Liver (tissue), 9 donors: ENCODE measurements around the gene MAPKAP1. TPM values are rescaled to one million over a fixed set of nuclear protein-coding genes. Genes with fewer than 3 reads are reported as not detected.

Experiments
- DNase-seq: peaks from one replicate; pipeline ENCODE4 v3.0.0-alpha.2; 2017; ENCODE audit warnings: low spot score
- H3K27ac ChIP-seq, 2 donors: one replicate each; pipeline ENCODE4 v1.7.0; 2013; ENCODE audit warnings: inconsistent platforms in 2 of 2, low read length in 2 of 2, control low read depth in 1 of 2, low read depth in 1 of 2, mild to moderate bottlenecking in 1 of 2
- H3K27me3 ChIP-seq, 4 donors: one replicate each; pipeline versions ENCODE4 v1.6.1 to v1.7.0; 2013; ENCODE audit warnings: low read length in 3 of 4, inconsistent platforms in 1 of 4, mild to moderate bottlenecking in 1 of 4, moderate library complexity in 1 of 4; ENCODE audit not compliant: control insufficient read depth in 4 of 4, insufficient read depth in 4 of 4
- H3K36me3 ChIP-seq, 4 donors: one replicate each; pipeline versions ENCODE4 v1.6.1 to v1.7.0; 2013; ENCODE audit warnings: low read length in 3 of 4, mild to moderate bottlenecking in 3 of 4, low read depth in 1 of 4, moderate library complexity in 1 of 4; ENCODE audit not compliant: control insufficient read depth in 4 of 4, insufficient read depth in 3 of 4
- H3K4me1 ChIP-seq, 4 donors: one replicate each; pipeline versions ENCODE4 v1.6.1 to v1.7.0; 2013; ENCODE audit warnings: low read length in 3 of 4, mild to moderate bottlenecking in 3 of 4, moderate library complexity in 1 of 4; ENCODE audit not compliant: control insufficient read depth in 4 of 4, insufficient read depth in 4 of 4
- H3K4me3 ChIP-seq, 3 donors: one replicate each; pipeline versions ENCODE4 v1.6.1 to v1.7.0; 2013; ENCODE audit warnings: low read length in 3 of 3, control low read depth in 1 of 3, low read depth in 1 of 3, mild to moderate bottlenecking in 1 of 3
- H3K9ac ChIP-seq, 2 donors: one replicate each; pipeline ENCODE4 v1.7.0; 2013; ENCODE audit warnings: low read length in 2 of 2, mild to moderate bottlenecking in 2 of 2, moderate library complexity in 2 of 2, control low read depth in 1 of 2, low read depth in 1 of 2
- H3K9me3 ChIP-seq, 4 donors: one replicate each; pipeline versions ENCODE4 v1.6.1 to v1.7.0; 2013; ENCODE audit warnings: low read length in 3 of 4; ENCODE audit not compliant: control insufficient read depth in 4 of 4
- ATF3 ChIP-seq: IDR thresholded peaks from 2 replicates; pipeline ENCODE4 v1.6.1; 2016; ENCODE audit warnings: antibody characterized with exemption
- CTCF ChIP-seq: fragments of 150-350 bp; IDR thresholded peaks from 2 replicates; pipeline ENCODE4 v1.5.1; 2017; ENCODE audit warnings: improper control_type of control experiment, low read depth, low read length; ENCODE audit not compliant: missing input control
- EGR1 ChIP-seq, 2 donors: IDR thresholded peaks; 2 replicates each; pipeline ENCODE4 v1.6.1; 2016 to 2018; ENCODE audit warnings: antibody characterized with exemption in 2 of 2, low read depth in 2 of 2
- FOXA2 ChIP-seq: IDR thresholded peaks from 2 replicates; pipeline ENCODE4 v1.6.1; 2016; ENCODE audit warnings: antibody characterized with exemption
- GABPA ChIP-seq, 2 donors: IDR thresholded peaks in 1 of 2; conservative IDR thresholded peaks in 1 of 2; 2 replicates each; pipeline ENCODE4 v1.6.1; 2016; ENCODE audit warnings: antibody characterized with exemption in 2 of 2, mild to moderate bottlenecking in 1 of 2, moderate library complexity in 1 of 2
- HNF4A ChIP-seq, 2 donors: conservative IDR thresholded peaks; 2 replicates each; pipeline ENCODE4 v1.6.1; 2016; ENCODE audit warnings: antibody characterized with exemption in 2 of 2, mild to moderate bottlenecking in 2 of 2
- JUND ChIP-seq, 2 donors: IDR thresholded peaks; 2 replicates each; pipeline ENCODE4 v1.6.1; 2016; ENCODE audit warnings: antibody characterized with exemption in 2 of 2
- NR2F2 ChIP-seq: IDR thresholded peaks from 2 replicates; pipeline ENCODE4 v1.6.1; 2016; ENCODE audit warnings: antibody characterized with exemption
- RAD21 ChIP-seq, 2 donors: IDR thresholded peaks; 2 replicates each; pipeline ENCODE4 v1.6.1; 2016; ENCODE audit warnings: antibody characterized with exemption in 2 of 2, mild to moderate bottlenecking in 2 of 2
- RXRA ChIP-seq, 2 donors: IDR thresholded peaks; 2 replicates each; pipeline ENCODE4 v1.6.1; 2017 to 2018; ENCODE audit warnings: antibody characterized with exemption in 2 of 2, mild to moderate bottlenecking in 1 of 2
- SP1 ChIP-seq: IDR thresholded peaks from 2 replicates; pipeline ENCODE4 v1.6.1; 2018; ENCODE audit warnings: antibody characterized with exemption, mild to moderate bottlenecking
- TAF1 ChIP-seq: conservative IDR thresholded peaks from 2 replicates; pipeline ENCODE4 v1.6.1; 2016; ENCODE audit warnings: antibody characterized with exemption, mild to moderate bottlenecking
- YY1 ChIP-seq: IDR thresholded peaks from 2 replicates; pipeline ENCODE4 v1.6.1; 2016; ENCODE audit warnings: antibody characterized with exemption, mild to moderate bottlenecking
- WGBS: extraction: QIAGEN DNeasy Blood & Tissue Kit; methylation state at CpG from one replicate; pipeline ENCODE4 v1.1.7; 2013; 5-methylcytosine and 5-hydroxymethylcytosine counted together
- polyA plus RNA-seq, 2 donors: library from polyadenylated mRNA; stranded (reverse) in 1 of 2; unstranded in 1 of 2; fragments of 200-250 nt in 1 of 2; fragments of >200 nt in 1 of 2; fragmentation: Nextera tagmentation in 1 of 2; extraction: Ambion mirVana in 1 of 2; gene quantifications; one replicate each; pipeline versions ENCODE4 v1.2.1 to v1.2.3, GENCODE V29; 2013 to 2015
- total RNA-seq, 2 donors: library from RNA; depleted of rRNA; stranded (reverse); fragments of >200 nt; gene quantifications; one replicate each; pipeline ENCODE4 v1.2.3, GENCODE V29; 2014
- TF ChIP-seq, protein P1 (sequence below): IDR thresholded peaks from 2 replicates; pipeline ENCODE4 v1.6.1; 2016; ENCODE audit warnings: antibody characterized with exemption
- TF ChIP-seq, protein P2 (sequence below): IDR thresholded peaks from 2 replicates; pipeline ENCODE4 v1.6.1; 2016; ENCODE audit warnings: antibody characterized with exemption
- TF ChIP-seq, protein P3 (sequence below): IDR thresholded peaks from 2 replicates; pipeline ENCODE4 v1.6.1; 2016; ENCODE audit warnings: antibody characterized with exemption, mild to moderate bottlenecking
- donor health status: healthy.
- donor health status: healthy.
- donor health status: healthy.
- donor health status: healthy.
- donor health status: healthy.

Gene MAPKAP1
- total and polyA plus RNA-seq, 4 donors = 23.6 to 55.9 (median 32.7) TPM

GRCh38 chr9:125611121-125611765, 95.8 kb downstream of the MAPKAP1 start:
- DNase-seq = no peak
- H3K9me3 ChIP-seq = no peaks in the 10 kb centered on the region
- H3K9ac ChIP-seq = no peak overlapping the region
- no peaks in the 10 kb centered on the region for H3K36me3 ChIP-seq
- H3K4me1 ChIP-seq = no peaks in the 10 kb centered on the region
- H3K4me3 ChIP-seq = no peak overlapping the region
- no peak overlapping the region for H3K27ac ChIP-seq
- WGBS = 94% methylated on average over 2 of the region's 2 CpGs
- no peaks in the 10 kb centered on the region for H3K27me3 ChIP-seq
- TF ChIP-seq, protein P1, sequence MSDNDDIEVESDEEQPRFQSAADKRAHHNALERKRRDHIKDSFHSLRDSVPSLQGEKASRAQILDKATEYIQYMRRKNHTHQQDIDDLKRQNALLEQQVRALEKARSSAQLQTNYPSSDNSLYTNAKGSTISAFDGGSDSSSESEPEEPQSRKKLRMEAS = no peak
- TF ChIP-seq HNF4A (conservative IDR thresholded peaks at IDR 0.05) = no peak
- TF ChIP-seq, protein P2, sequence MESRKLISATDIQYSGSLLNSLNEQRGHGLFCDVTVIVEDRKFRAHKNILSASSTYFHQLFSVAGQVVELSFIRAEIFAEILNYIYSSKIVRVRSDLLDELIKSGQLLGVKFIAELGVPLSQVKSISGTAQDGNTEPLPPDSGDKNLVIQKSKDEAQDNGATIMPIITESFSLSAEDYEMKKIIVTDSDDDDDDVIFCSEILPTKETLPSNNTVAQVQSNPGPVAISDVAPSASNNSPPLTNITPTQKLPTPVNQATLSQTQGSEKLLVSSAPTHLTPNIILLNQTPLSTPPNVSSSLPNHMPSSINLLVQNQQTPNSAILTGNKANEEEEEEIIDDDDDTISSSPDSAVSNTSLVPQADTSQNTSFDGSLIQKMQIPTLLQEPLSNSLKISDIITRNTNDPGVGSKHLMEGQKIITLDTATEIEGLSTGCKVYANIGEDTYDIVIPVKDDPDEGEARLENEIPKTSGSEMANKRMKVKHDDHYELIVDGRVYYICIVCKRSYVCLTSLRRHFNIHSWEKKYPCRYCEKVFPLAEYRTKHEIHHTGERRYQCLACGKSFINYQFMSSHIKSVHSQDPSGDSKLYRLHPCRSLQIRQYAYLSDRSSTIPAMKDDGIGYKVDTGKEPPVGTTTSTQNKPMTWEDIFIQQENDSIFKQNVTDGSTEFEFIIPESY = no peak
- TF ChIP-seq ATF3 = no peak
- TF ChIP-seq FOXA2 = no peak
- no peak for TF ChIP-seq NR2F2
- no peak for TF ChIP-seq YY1
- TF ChIP-seq GABPA (IDR thresholded peaks at IDR 0.05 in 1 of 2, conservative IDR thresholded peaks at IDR 0.05 in 1 of 2) = no peak
- TF ChIP-seq, protein P3, sequence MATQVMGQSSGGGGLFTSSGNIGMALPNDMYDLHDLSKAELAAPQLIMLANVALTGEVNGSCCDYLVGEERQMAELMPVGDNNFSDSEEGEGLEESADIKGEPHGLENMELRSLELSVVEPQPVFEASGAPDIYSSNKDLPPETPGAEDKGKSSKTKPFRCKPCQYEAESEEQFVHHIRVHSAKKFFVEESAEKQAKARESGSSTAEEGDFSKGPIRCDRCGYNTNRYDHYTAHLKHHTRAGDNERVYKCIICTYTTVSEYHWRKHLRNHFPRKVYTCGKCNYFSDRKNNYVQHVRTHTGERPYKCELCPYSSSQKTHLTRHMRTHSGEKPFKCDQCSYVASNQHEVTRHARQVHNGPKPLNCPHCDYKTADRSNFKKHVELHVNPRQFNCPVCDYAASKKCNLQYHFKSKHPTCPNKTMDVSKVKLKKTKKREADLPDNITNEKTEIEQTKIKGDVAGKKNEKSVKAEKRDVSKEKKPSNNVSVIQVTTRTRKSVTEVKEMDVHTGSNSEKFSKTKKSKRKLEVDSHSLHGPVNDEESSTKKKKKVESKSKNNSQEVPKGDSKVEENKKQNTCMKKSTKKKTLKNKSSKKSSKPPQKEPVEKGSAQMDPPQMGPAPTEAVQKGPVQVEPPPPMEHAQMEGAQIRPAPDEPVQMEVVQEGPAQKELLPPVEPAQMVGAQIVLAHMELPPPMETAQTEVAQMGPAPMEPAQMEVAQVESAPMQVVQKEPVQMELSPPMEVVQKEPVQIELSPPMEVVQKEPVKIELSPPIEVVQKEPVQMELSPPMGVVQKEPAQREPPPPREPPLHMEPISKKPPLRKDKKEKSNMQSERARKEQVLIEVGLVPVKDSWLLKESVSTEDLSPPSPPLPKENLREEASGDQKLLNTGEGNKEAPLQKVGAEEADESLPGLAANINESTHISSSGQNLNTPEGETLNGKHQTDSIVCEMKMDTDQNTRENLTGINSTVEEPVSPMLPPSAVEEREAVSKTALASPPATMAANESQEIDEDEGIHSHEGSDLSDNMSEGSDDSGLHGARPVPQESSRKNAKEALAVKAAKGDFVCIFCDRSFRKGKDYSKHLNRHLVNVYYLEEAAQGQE = no peak
- TF ChIP-seq RXRA (IDR thresholded peaks at IDR 0.05) = no peak

GRCh38 chr9:125609744-125610143, 97.3 kb downstream of the MAPKAP1 start:
- no peak overlapping the region for H3K4me3 ChIP-seq
- H3K9ac ChIP-seq = no peak overlapping the region
- no peaks in the 10 kb centered on the region for H3K9me3 ChIP-seq
- WGBS = 86% methylated on average over 1 of the region's 1 CpG
- H3K4me1 ChIP-seq = no peaks in the 10 kb centered on the region
- H3K27ac ChIP-seq = no peak overlapping the region
- no peaks in the 10 kb centered on the region for H3K36me3 ChIP-seq
- H3K27me3 ChIP-seq = no peaks in the 10 kb centered on the region
- DNase-seq = no peak
- TF ChIP-seq, protein P3 = no peak
- TF ChIP-seq, protein P2 = no peak
- TF ChIP-seq FOXA2 = no peak
- no peak for TF ChIP-seq RAD21 (IDR thresholded peaks at IDR 0.05)
- TF ChIP-seq RXRA (IDR thresholded peaks at IDR 0.05) = no peak
- TF ChIP-seq TAF1 = no peak
- no peak for TF ChIP-seq SP1
- TF ChIP-seq NR2F2 = no peak
- TF ChIP-seq YY1 = no peak
- TF ChIP-seq, protein P1 = no peak
- no peak for TF ChIP-seq ATF3
- TF ChIP-seq HNF4A (conservative IDR thresholded peaks at IDR 0.05) = no peak
- TF ChIP-seq JUND (IDR thresholded peaks at IDR 0.05) = no peak
- no peak for TF ChIP-seq CTCF
- no peak for TF ChIP-seq EGR1 (IDR thresholded peaks at IDR 0.05; ENCODE audit: low read depth in 2 of 2)
